Placental epithelial cell (primary cell): ENCODE results near the gene CXCL8. TPM values are rescaled to one million over a fixed set of nuclear protein-coding genes. Genes with fewer than 3 reads are reported as not detected.

Experiments used
- total RNA-seq: library from RNA; depleted of rRNA; stranded (reverse); fragments of >200 nt; gene quantifications from 2 replicates; pipeline ENCODE4 v1.2.3, GENCODE V29; 2012

Gene CXCL8
- 0.33 and 1.2 TPM in 2 replicates for total RNA-seq

DNA sequence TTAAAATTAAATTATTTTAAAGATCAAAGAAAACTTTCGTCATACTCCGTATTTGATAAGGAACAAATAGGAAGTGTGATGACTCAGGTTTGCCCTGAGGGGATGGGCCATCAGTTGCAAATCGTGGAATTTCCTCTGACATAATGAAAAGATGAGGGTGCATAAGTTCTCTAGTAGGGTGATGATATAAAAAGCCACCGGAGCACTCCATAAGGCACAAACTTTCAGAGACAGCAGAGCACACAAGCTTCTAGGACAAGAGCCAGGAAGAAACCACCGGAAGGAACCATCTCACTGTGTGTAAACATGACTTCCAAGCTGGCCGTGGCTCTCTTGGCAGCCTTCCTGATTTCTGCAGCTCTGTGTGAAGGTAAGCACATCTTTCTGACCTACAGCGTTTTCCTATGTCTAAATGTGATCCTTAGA is at the start of gene CXCL8:
CXCL8 (plus strand) TSS at position 217 of the 426 bp plus-strand sequence; CDS start at position 307, 90 bp downstream.

Other genes starting within 250 kb of the CXCL8 start
- gene RASSF6, start 120.1 kb upstream of the CXCL8 start, total RNA-seq, result 0.33 and 0.39 TPM in 2 replicates
- 0.39 TPM in 1 of 2 replicates, not detected in the other for gene CXCL6, start 96.1 kb downstream of the CXCL8 start, total RNA-seq
- not detected in 2 replicates for gene PF4V1, start 112.7 kb downstream of the CXCL8 start, total RNA-seq
- not detected in 2 replicates for gene CXCL1, start 128.8 kb downstream of the CXCL8 start, total RNA-seq
- gene PF4, start 241.5 kb downstream of the CXCL8 start, total RNA-seq, result not detected in 2 replicates
- gene PPBP, start 247.6 kb downstream of the CXCL8 start, total RNA-seq, result not detected in 2 replicates